DND-41 (cell line): ENCODE data around the gene SMTN.
A peak's percentile ranks its signal among the peaks of the same experiment; 100 is the strongest.

Source experiments
- CTCF ChIP-seq: IDR thresholded peaks from 2 replicates; pipeline ENCODE4 v1.5.1; 2012; ENCODE audit warnings: borderline replicate concordance, low read length, moderate library complexity, mild to moderate bottlenecking; ENCODE audit not compliant: poor library complexity, severe bottlenecking; ENCODE audit errors: extremely low read depth
- EZH2 ChIP-seq: IDR thresholded peaks from 3 replicates; pipeline ENCODE4 v1.6.1; 2012; ENCODE audit warnings: borderline replicate concordance, low read depth, mild to moderate bottlenecking, moderate library complexity, low read length, inconsistent platforms; ENCODE audit not compliant: severe bottlenecking

GRCh38 chr22:31080848-31081649 lies at the start of gene SMTN:
- TF ChIP-seq CTCF (peak; percentile 31), EZH2 (no peak)
